ENCODE measurements around the gene LRIG3.
"Not testable (repeated sequence)": the region's sequence is repeated elsewhere in the genome, so short reads cannot be mapped to it uniquely, and the experiment has no call there.

The LRIG3 gene

GRCh38 chr12:58906917-58907316, 13.4 kb downstream of the LRIG3 start:
- no peak for DNase-seq (ENCODE audit: low spot score)

- no peak for DNase-seq (ENCODE audit: low spot score)
Measured at GRCh38 chr12:58905422-58905821, 14.9 kb downstream of the LRIG3 start.

- DNase-seq (ENCODE audit: low spot score), result not testable (repeated sequence)
Measured at GRCh38 chr12:58902726-58903125, 17.6 kb downstream of the LRIG3 start.

- no peak for DNase-seq (ENCODE audit: low spot score)
Measured at GRCh38 chr12:58901664-58902063, 18.6 kb downstream of the LRIG3 start.

GRCh38 chr12:58897969-58898368, 22.3 kb downstream of the LRIG3 start:
- DNase-seq (ENCODE audit: low spot score), result no peak

- DNase-seq (ENCODE audit: low spot score), result no peak
Measured at GRCh38 chr12:58896278-58896677, 24.0 kb downstream of the LRIG3 start.

- DNase-seq (ENCODE audit: low spot score), result no peak
Measured at GRCh38 chr12:58895053-58895452, 25.3 kb downstream of the LRIG3 start.

- DNase-seq (ENCODE audit: low spot score), result no peak
Measured at GRCh38 chr12:58894040-58894439, 26.3 kb downstream of the LRIG3 start.

GRCh38 chr12:58893495-58893894, 26.8 kb downstream of the LRIG3 start:
- DNase-seq (ENCODE audit: low spot score), result no peak

GRCh38 chr12:58889557-58889956, 30.7 kb downstream of the LRIG3 start:
- DNase-seq (ENCODE audit: low spot score), result no peak

- DNase-seq (ENCODE audit: low spot score), result no peak
Measured at GRCh38 chr12:58888131-58888783, 32.0 kb downstream of the LRIG3 start.

GRCh38 chr12:58887068-58887467, 33.2 kb downstream of the LRIG3 start:
- no peak for DNase-seq (ENCODE audit: low spot score)

GRCh38 chr12:58886474-58886873, 33.8 kb downstream of the LRIG3 start:
- DNase-seq (ENCODE audit: low spot score), result no peak

- no peak for DNase-seq (ENCODE audit: low spot score)
Measured at GRCh38 chr12:58884916-58885315, 35.4 kb downstream of the LRIG3 start.

GRCh38 chr12:58883576-58884334, 36.5 kb downstream of the LRIG3 start:
- DNase-seq (ENCODE audit: low spot score), result no peak

GRCh38 chr12:58882826-58883225, 37.5 kb downstream of the LRIG3 start:
- no peak for DNase-seq (ENCODE audit: low spot score)

GRCh38 chr12:58881816-58882215, 38.5 kb downstream of the LRIG3 start:
- no peak for DNase-seq (ENCODE audit: low spot score)

- no peak for DNase-seq (ENCODE audit: low spot score)
Measured at GRCh38 chr12:58880639-58881038, 39.7 kb downstream of the LRIG3 start.

- DNase-seq (ENCODE audit: low spot score), result no peak
Measured at GRCh38 chr12:58877243-58877743, 43.0 kb downstream of the LRIG3 start.

GRCh38 chr12:58873496-58873895, 46.8 kb downstream of the LRIG3 start:
- DNase-seq (ENCODE audit: low spot score), result no peak

GRCh38 chr12:58871556-58871955, 48.7 kb downstream of the LRIG3 start:
- no peak for DNase-seq (ENCODE audit: low spot score)

GRCh38 chr12:58870595-58870994, 49.7 kb downstream of the LRIG3 start:
- DNase-seq (ENCODE audit: low spot score), result no peak

- no peak for DNase-seq (ENCODE audit: low spot score)
Measured at GRCh38 chr12:58860788-58861240, 59.5 kb downstream of the LRIG3 start.
